Subcutaneous abdominal adipose tissue (tissue), 5 donors: ENCODE measurements around the gene MIEF1.

Experiments used
- H3K27ac ChIP-seq: one replicate; pipeline ENCODE4 v1.7.0; 2013; ENCODE audit warnings: low read depth, mild to moderate bottlenecking, inconsistent platforms, low read length, moderate library complexity
- H3K27me3 ChIP-seq, 5 donors: one replicate each; pipeline ENCODE4 v1.7.0; 2013; ENCODE audit warnings: low read length in 5 of 5, inconsistent platforms in 1 of 5; ENCODE audit not compliant: control insufficient read depth in 5 of 5, insufficient read depth in 4 of 5
- H3K36me3 ChIP-seq, 5 donors: one replicate each; pipeline ENCODE4 v1.7.0; 2013; ENCODE audit warnings: low read length in 5 of 5; ENCODE audit not compliant: control insufficient read depth in 5 of 5, insufficient read depth in 5 of 5
- H3K4me1 ChIP-seq, 5 donors: one replicate each; pipeline ENCODE4 v1.7.0; 2013; ENCODE audit warnings: low read length in 5 of 5, mild to moderate bottlenecking in 3 of 5, moderate library complexity in 1 of 5; ENCODE audit not compliant: control insufficient read depth in 5 of 5, insufficient read depth in 5 of 5
- H3K4me3 ChIP-seq, 5 donors: one replicate each; pipeline ENCODE4 v1.7.0; 2013; ENCODE audit warnings: low read length in 5 of 5, low read depth in 1 of 5
- H3K9ac ChIP-seq, 5 donors: one replicate each; pipeline ENCODE4 v1.7.0; 2013; ENCODE audit warnings: low read length in 5 of 5, mild to moderate bottlenecking in 4 of 5, moderate library complexity in 3 of 5
- H3K9me3 ChIP-seq, 5 donors: one replicate each; pipeline ENCODE4 v1.7.0; 2013; ENCODE audit warnings: low read length in 5 of 5; ENCODE audit not compliant: control insufficient read depth in 5 of 5
- donor health status: healthy.
- donor health status: healthy.
- donor health status: healthy.
- donor health status: healthy.
- donor health status: healthy.

The MIEF1 gene

GRCh38 chr22:39478441-39478850 lies 23.6 kb upstream of the MIEF1 start:
- H3K36me3 ChIP-seq = no peaks in the 10 kb centered on the region
- H3K9me3 ChIP-seq = no peaks in the 10 kb centered on the region
- no peak overlapping the region for H3K27ac ChIP-seq
- peaks cover 4 to 48% (median 34%) of the 10 kb centered on the region in 5 donors for H3K4me1 ChIP-seq
- no peak overlapping the region for H3K4me3 ChIP-seq
- no peak overlapping the region for H3K9ac ChIP-seq
- no peaks in the 10 kb centered on the region for H3K27me3 ChIP-seq

- Histone ChIP-seq H3K9me3 (no peaks in the 10 kb centered on the region), H3K27me3 (no peaks in the 10 kb centered on the region), H3K4me3 (no peak overlapping the region), H3K4me1 (peaks cover 4 to 44% (median 27%) of the 10 kb centered on the region in 5 donors), H3K36me3 (no peaks in the 10 kb centered on the region), H3K27ac (no peak overlapping the region), H3K9ac (no peak overlapping the region)
Measured at GRCh38 chr22:39479254-39479653, 22.8 kb upstream of the MIEF1 start.

DNA sequence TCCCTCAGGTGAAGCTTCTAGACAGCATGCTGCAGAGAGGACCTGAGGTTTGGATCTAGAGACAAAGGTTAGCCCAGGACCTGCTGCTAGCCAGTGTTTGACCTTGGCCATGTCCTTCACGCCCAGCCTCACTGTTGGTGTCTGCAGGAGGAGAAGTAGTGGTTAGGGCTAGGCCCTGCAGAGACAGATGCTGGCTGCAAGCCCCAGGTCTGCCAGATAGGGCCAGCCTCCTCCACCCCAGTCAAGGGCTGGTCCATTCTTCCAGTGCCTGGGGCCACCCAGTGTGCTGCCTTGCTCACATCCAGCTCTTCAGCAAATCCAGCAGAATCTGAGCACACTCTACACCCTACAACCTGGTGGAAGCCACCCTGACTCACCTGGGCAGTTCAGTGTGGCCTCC lies 21.5 kb upstream of the MIEF1 start:
- Histone ChIP-seq H3K36me3 (no peaks in the 10 kb centered on the region), H3K27ac (no peak overlapping the region), H3K4me3 (no peak overlapping the region), H3K9ac (no peak overlapping the region), H3K4me1 (peaks cover 4 to 33% (median 15%) of the 10 kb centered on the region in 5 donors), H3K27me3 (no peaks in the 10 kb centered on the region), H3K9me3 (no peaks in the 10 kb centered on the region)

DNA sequence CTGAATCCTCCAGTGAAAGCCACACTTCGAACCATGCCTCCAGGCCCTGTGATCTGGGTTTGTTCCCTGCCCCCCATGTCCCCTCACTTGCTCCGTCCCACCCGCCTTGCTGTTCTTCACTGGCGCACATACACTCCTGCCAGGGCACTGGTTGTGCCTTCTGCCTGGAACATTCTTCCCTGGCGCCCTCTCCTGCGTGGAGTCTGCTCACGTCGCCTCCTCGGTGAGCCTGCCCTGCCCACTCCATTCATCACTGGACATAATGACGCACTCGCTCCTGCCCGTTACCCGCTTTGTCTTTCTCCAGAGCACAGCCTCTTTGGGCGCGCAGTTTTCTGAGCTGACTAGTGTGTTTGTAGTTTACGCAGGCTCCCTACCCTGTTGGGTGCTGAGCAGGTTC lies 21.0 kb upstream of the MIEF1 start:
- Histone ChIP-seq H3K9ac (no peak overlapping the region), H3K27ac (no peak overlapping the region), H3K27me3 (no peaks in the 10 kb centered on the region)

DNA sequence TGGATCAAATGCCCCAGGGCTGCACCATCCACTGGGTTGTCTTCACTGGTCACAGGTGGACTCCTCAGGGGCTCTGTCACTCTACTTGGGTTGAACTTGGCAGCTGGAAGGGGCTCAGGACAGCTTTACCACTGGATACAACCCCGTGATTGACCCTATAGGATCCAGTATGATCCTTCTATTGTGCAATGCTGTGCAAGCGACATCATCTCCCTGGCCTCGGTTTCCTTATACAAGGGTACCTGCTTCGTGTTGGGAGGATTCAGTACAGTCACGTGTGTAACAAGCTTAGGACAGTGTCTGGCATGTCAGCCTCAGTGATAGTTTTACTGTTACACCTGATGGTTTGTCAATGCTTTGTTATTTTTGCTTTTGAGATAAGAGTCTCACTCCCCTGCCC lies 20.5 kb upstream of the MIEF1 start:
- Histone ChIP-seq H3K9ac (no peak overlapping the region), H3K4me1 (peaks cover 0 to 25% (median 8%) of the 10 kb centered on the region in 5 donors), H3K4me3 (no peak overlapping the region), H3K27me3 (no peaks in the 10 kb centered on the region), H3K27ac (no peak overlapping the region), H3K9me3 (no peaks in the 10 kb centered on the region), H3K36me3 (no peaks in the 10 kb centered on the region)

More for the DNA sequence above, 21.0 kb upstream of the MIEF1 start:
- H3K9me3 ChIP-seq = no peaks in the 10 kb centered on the region
- peaks cover 2 to 28% (median 13%) of the 10 kb centered on the region in 5 donors for H3K4me1 ChIP-seq
- no peak overlapping the region for H3K4me3 ChIP-seq
- H3K36me3 ChIP-seq = no peaks in the 10 kb centered on the region

DNA sequence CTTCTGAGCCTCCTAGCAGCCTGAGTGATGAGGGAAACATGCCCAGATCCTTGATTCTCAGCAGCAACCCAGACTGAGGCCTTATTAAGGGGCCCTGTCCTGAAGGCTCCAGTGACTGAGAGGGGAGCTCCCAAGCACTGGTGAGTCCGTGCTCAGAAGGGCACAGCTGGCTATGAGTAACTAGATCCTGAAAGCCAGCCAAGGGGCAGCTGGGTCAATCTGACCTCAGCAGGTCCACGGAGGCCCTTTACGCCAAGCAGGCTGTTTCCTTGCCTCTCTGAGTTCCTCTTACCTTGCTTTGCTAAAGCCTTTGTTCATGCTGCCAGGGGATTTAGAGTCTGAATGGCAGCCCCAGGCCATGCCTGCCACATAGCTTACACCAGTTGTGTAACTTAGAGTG lies 19.3 kb upstream of the MIEF1 start:
- H3K27me3 ChIP-seq = no peaks in the 10 kb centered on the region
- no peak overlapping the region for H3K4me3 ChIP-seq
- H3K27ac ChIP-seq = no peak overlapping the region
- H3K9me3 ChIP-seq = no peaks in the 10 kb centered on the region
- H3K4me1 ChIP-seq = peaks cover 0 to 29% (median 13%) of the 10 kb centered on the region in 5 donors
- no peak overlapping the region for H3K9ac ChIP-seq
- peaks cover 0 to 2% (median 0%) of the 10 kb centered on the region in 5 donors for H3K36me3 ChIP-seq

- Histone ChIP-seq H3K27ac (no peak overlapping the region), H3K9ac (no peak overlapping the region), H3K4me1 (peaks cover 0 to 25% (median 18%) of the 10 kb centered on the region in 5 donors), H3K4me3 (no peak overlapping the region), H3K9me3 (no peaks in the 10 kb centered on the region), H3K36me3 (peaks cover 0 to 10% (median 9%) of the 10 kb centered on the region in 5 donors), H3K27me3 (no peaks in the 10 kb centered on the region)
Measured at GRCh38 chr22:39486951-39487825, 14.9 kb upstream of the MIEF1 start.

DNA sequence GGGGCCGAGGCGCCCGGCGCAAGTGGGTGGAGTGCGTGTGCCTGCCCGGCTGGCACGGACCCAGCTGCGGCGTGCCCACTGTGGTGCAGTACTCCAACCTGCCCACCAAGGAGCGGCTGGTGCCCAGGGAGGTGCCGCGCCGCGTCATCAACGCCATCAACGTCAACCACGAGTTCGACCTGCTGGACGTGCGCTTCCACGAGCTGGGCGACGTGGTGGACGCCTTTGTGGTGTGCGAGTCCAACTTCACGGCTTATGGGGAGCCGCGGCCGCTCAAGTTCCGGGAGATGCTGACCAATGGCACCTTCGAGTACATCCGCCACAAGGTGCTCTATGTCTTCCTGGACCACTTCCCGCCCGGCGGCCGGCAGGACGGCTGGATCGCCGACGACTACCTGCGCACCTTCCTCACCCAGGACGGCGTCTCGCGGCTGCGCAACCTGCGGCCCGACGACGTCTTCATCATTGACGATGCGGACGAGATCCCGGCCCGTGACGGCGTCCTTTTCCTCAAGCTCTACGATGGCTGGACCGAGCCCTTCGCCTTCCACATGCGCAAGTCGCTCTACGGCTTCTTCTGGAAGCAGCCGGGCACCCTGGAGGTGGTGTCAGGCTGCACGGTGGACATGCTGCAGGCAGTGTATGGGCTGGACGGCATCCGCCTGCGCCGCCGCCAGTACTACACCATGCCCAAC lies 14.1 kb upstream of the MIEF1 start:
- H3K36me3 ChIP-seq = peaks cover 0 to 10% (median 9%) of the 10 kb centered on the region in 5 donors
- no peak overlapping the region for H3K9ac ChIP-seq
- H3K4me1 ChIP-seq = peaks cover 0 to 20% (median 18%) of the 10 kb centered on the region in 5 donors
- no peaks in the 10 kb centered on the region for H3K27me3 ChIP-seq
- H3K27ac ChIP-seq = no peak overlapping the region
- no peaks in the 10 kb centered on the region for H3K9me3 ChIP-seq
- H3K4me3 ChIP-seq = no peak overlapping the region

DNA sequence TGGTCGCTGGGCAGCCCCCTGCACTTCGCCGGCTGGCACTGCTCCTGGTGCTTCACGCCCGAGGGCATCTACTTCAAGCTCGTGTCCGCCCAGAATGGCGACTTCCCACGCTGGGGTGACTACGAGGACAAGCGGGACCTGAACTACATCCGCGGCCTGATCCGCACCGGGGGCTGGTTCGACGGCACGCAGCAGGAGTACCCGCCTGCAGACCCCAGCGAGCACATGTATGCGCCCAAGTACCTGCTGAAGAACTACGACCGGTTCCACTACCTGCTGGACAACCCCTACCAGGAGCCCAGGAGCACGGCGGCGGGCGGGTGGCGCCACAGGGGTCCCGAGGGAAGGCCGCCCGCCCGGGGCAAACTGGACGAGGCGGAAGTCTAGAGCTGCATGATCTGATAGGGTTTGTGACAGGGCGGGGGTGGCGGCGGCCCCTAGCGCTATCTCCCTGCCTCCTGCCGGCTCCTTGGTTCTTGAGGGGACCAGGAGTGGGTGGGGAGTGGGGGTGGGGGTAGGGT lies 13.5 kb upstream of the MIEF1 start:
- peaks cover 0 to 10% (median 9%) of the 10 kb centered on the region in 5 donors for H3K36me3 ChIP-seq
- H3K4me3 ChIP-seq = no peak overlapping the region
- H3K27ac ChIP-seq = no peak overlapping the region
- H3K9ac ChIP-seq = no peak overlapping the region
- no peaks in the 10 kb centered on the region for H3K27me3 ChIP-seq
- H3K4me1 ChIP-seq = peaks cover 0 to 20% (median 17%) of the 10 kb centered on the region in 5 donors
- H3K9me3 ChIP-seq = no peaks in the 10 kb centered on the region
